Breast epithelium (tissue), 3 donors: ENCODE data around the gene SPACA5.

Experiments used
- CTCF ChIP-seq, 3 donors: fragments of 450-650 bp; IDR thresholded peaks; one replicate each; pipeline ENCODE4 v1.5.1; 2016 to 2017; ENCODE audit warnings: antibody characterized with exemption in 3 of 3, mild to moderate bottlenecking in 3 of 3, moderate library complexity in 3 of 3
- POLR2A ChIP-seq: fragments of 450-650 bp; IDR thresholded peaks from one replicate; pipeline ENCODE4 v1.6.1; 2016; ENCODE audit warnings: antibody characterized with exemption, mild to moderate bottlenecking, moderate library complexity
- POLR2AphosphoS5 ChIP-seq, 3 donors: sonication (generic); formaldehyde crosslinking; IDR thresholded peaks; one replicate each; pipeline ENCODE4 v1.6.1; 2017; ENCODE audit warnings: antibody characterized with exemption in 3 of 3

- TF ChIP-seq CTCF (IDR thresholded peaks at IDR 0.05) (no peak), POLR2A (no peak), POLR2AphosphoS5 (IDR thresholded peaks at IDR 0.05) (no peak)
These were observed 4.5 kb upstream of the SPACA5 start for GRCh38 chrX:48002319-48002718.
